Kidney (tissue), 22 donors: Measurements from ENCODE around the gene VSIG1. TPM values are rescaled to one million over a fixed set of nuclear protein-coding genes. Genes with fewer than 3 reads are reported as not detected.

Experiments used
- DNase-seq, 5 donors: peaks; one replicate each; pipeline ENCODE4 v3.0.0-alpha.2; 2013 to 2020
- FAIRE-seq: peaks from 2 replicates; lab custom pipeline; 2012; peaks lifted over from hg19 to GRCh38; lab: Jason Lieb, UNC
- H3K27ac ChIP-seq, 2 donors: one replicate each; pipeline ENCODE4 v1.7.0; 2013; ENCODE audit warnings: low read depth in 2 of 2, low read length in 2 of 2, inconsistent platforms in 1 of 2
- H3K27me3 ChIP-seq: one replicate; pipeline ENCODE4 v1.7.1; 2013; ENCODE audit warnings: low read length, inconsistent platforms; ENCODE audit not compliant: control insufficient read depth, insufficient read depth
- H3K36me3 ChIP-seq, 3 donors: one replicate each; pipeline versions ENCODE4 v1.7.0 to v1.7.1; 2013; ENCODE audit warnings: low read length in 3 of 3, control low read depth in 1 of 3, inconsistent platforms in 1 of 3; ENCODE audit not compliant: insufficient read depth in 3 of 3, control insufficient read depth in 2 of 3
- H3K4me1 ChIP-seq, 3 donors: one replicate each; pipeline versions ENCODE4 v1.7.0 to v1.7.1; 2013; ENCODE audit warnings: low read length in 3 of 3, inconsistent platforms in 1 of 3, low read depth in 1 of 3; ENCODE audit not compliant: control insufficient read depth in 2 of 3, insufficient read depth in 2 of 3
- H3K4me3 ChIP-seq, 3 donors: one replicate each; pipeline versions ENCODE4 v1.7.0 to v1.8.1; 2013; ENCODE audit warnings: low read length in 3 of 3, control low read depth in 1 of 3, inconsistent platforms in 1 of 3
- H3K9ac ChIP-seq, 3 donors: one replicate each; pipeline versions ENCODE4 v1.7.0 to v1.7.1; 2013; ENCODE audit warnings: low read length in 3 of 3, control low read depth in 1 of 3, inconsistent platforms in 1 of 3
- H3K9me3 ChIP-seq, 3 donors: one replicate each; pipeline versions ENCODE4 v1.7.0 to v1.7.1; 2013; ENCODE audit warnings: low read length in 3 of 3, control low read depth in 1 of 3, inconsistent platforms in 1 of 3; ENCODE audit not compliant: control insufficient read depth in 2 of 3, insufficient read depth in 1 of 3
- CTCF ChIP-seq: IDR thresholded peaks from 3 replicates; pipeline ENCODE4 v1.5.1; 2012; ENCODE audit warnings: mild to moderate bottlenecking, moderate library complexity, borderline replicate concordance; ENCODE audit not compliant: insufficient read depth; ENCODE audit errors: extremely low read depth
- intact Hi-C: fragments of 100-400 bp; cut with DNase I; formaldehyde crosslinking; loops from one replicate; pipeline ENCODE4 v1.11.1; 2022
- long read RNA-seq, 10 donors: library from polyadenylated mRNA in 1 of 10; unstranded in 1 of 10; transcript quantifications; one replicate each; pipeline ENCODE4 v2.0.0 and lab custom pipeline, GENCODE V29; 2021 to 2026
- polyA plus RNA-seq: library from polyadenylated mRNA; stranded (reverse); fragments of 350-450 nt; fragmentation: Illumina TruSeq; extraction: RNeasy Lipid Tissue Mini Kit (QIAGEN cat#74804); gene quantifications from one replicate; pipeline ENCODE4 v1.2.3, GENCODE V29; 2014; ENCODE audit warnings: low read depth, low replicate concordance; ENCODE audit not compliant: insufficient read depth
- total RNA-seq: library from RNA; stranded (reverse); fragmentation: NEBNext Ultra II Directional; extraction: Animal tissue kit (Norgen Biotek cat#: 25700); gene quantifications from one replicate; pipeline ENCODE4 v1.2.1, GENCODE V29; 2021
- donor health status: control.
- donor health status: control.
- donor health status: control.
- donor health status: control.
- donor health status: control.
- donor health status: DM: yes; HTN: yes; CAD: no.
- donor health status: Normal renal cell carcinoma (clear cell type).

The VSIG1 gene
- total RNA-seq (1.4 TPM), polyA plus RNA-seq (not detected)
- long read RNA-seq, donor 1, result 0 reads
- long read RNA-seq, donor 2, result 0 reads
- long read RNA-seq, donor 3, partial matches to known transcripts, result 0 of 1 reads
- long read RNA-seq, donor 3, other reads (novel, unspliced or antisense), result 0 of 1 reads
- long read RNA-seq, donor 4, result 0 reads
- long read RNA-seq, donor 5, result 0 reads
- long read RNA-seq, donor 6, partial matches to known transcripts, result 0 of 1 reads
- long read RNA-seq, donor 6, other reads (novel, unspliced or antisense), result 0 of 1 reads
- long read RNA-seq, donor 7, result 0 reads
- long read RNA-seq, donor 8, result 0 reads
- long read RNA-seq, donor 9, partial matches to known transcripts, result 0 of 1 reads
- long read RNA-seq, donor 9, other reads (novel, unspliced or antisense), result 0 of 1 reads
- long read RNA-seq, donor 10, result 0 reads

GRCh38 chrX:108044554-108045256 is at the start of gene VSIG1:
Gene VSIG1, plus strand, starts transcription at chrX:108045065. Its CDS starts 66 bp downstream, at chrX:108045131.
- intact Hi-C loops, result no loop called here
- no peaks in the 10 kb centered on the region for H3K9me3 ChIP-seq
- TF ChIP-seq CTCF, result no peak
- FAIRE-seq, result no peak
- H3K4me1 ChIP-seq, result no peaks in the 10 kb centered on the region
- H3K9ac ChIP-seq, result no peak within 1 kb of the TSS
- no peak within 1 kb of the TSS for H3K27ac ChIP-seq
- H3K4me3 ChIP-seq, result no peak within 1 kb of the TSS
- DNase-seq, result no peak
- H3K27me3 ChIP-seq, result peaks cover 6% of the 10 kb centered on the region
- H3K36me3 ChIP-seq, result no peaks in the 10 kb centered on the region

- no peak overlapping the region for H3K9ac ChIP-seq
- DNase-seq (no peak), FAIRE-seq (no peak)
- no peaks in the 10 kb centered on the region for H3K27me3 ChIP-seq
- intact Hi-C loops, result no loop called here
- no peak for TF ChIP-seq CTCF
- no peaks in the 10 kb centered on the region for H3K36me3 ChIP-seq
- no peaks in the 10 kb centered on the region for H3K9me3 ChIP-seq
- no peak overlapping the region for H3K27ac ChIP-seq
- no peaks in the 10 kb centered on the region for H3K4me1 ChIP-seq
- H3K4me3 ChIP-seq, result no peak overlapping the region
Measured at GRCh38 chrX:107996124-107996523, 48.7 kb upstream of the VSIG1 start.

DNA sequence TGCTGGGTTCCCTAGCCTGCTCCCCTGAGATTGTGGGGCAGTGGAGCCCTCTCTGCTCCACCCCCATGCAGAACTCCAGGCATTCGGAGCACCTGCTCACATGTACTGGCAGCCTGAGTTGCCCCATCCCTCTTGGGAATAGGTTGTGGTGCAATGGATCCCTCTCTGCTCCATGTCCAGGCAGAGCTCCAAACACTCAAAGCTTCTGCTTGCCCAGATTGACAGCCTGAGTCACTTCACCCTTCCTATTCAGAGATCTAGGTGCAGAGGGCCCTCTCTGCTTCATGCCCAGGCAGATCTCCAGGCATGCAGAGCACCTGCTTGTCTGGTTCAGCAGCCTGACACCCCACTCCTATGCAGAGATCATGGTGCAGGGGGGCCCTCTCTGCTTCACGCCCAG is 44.1 kb upstream of the VSIG1 start:
- Histone ChIP-seq H3K36me3 (no peaks in the 10 kb centered on the region), H3K9ac (no peak overlapping the region), H3K4me3 (no peak overlapping the region), H3K27me3 (no peaks in the 10 kb centered on the region), H3K27ac (no peak overlapping the region), H3K4me1 (no peaks in the 10 kb centered on the region), H3K9me3 (no peaks in the 10 kb centered on the region)
- no peak for TF ChIP-seq CTCF
- DNase-seq (no peak), FAIRE-seq (no peak)
- intact Hi-C loops, result no loop called here
